Adipose tissue (tissue), 3 donors: ENCODE results near the gene NANS. TPM values are rescaled to one million over a fixed set of nuclear protein-coding genes. Genes with fewer than 3 reads are reported as not detected.
"Not testable (repeated sequence)": the region's sequence is repeated elsewhere in the genome, so short reads cannot be mapped to it uniquely, and the experiment has no call there.

Source experiments
- H3K27ac ChIP-seq: one replicate; pipeline ENCODE4 v1.5.1; 2013; ENCODE audit warnings: low read depth, low read length
- WGBS, 3 donors: extraction: QIAGEN DNeasy Blood & Tissue Kit; methylation state at CpG; one replicate each; pipeline ENCODE4 v1.1.7; 2013; 5-methylcytosine and 5-hydroxymethylcytosine counted together
- polyA plus RNA-seq, 3 donors: library from polyadenylated mRNA; stranded (reverse); fragments of 200-250 nt; gene quantifications; one replicate each; pipeline ENCODE4 v1.2.3, GENCODE V29; 2013
- donor health status: healthy with polysubstance abuse.
- donor health status: Bipolar disorder and iron deficiency.
- donor health status: healthy.

Gene NANS
- polyA plus RNA-seq, 3 donors = 44.3 to 48.5 (median 45.6) TPM

DNA sequence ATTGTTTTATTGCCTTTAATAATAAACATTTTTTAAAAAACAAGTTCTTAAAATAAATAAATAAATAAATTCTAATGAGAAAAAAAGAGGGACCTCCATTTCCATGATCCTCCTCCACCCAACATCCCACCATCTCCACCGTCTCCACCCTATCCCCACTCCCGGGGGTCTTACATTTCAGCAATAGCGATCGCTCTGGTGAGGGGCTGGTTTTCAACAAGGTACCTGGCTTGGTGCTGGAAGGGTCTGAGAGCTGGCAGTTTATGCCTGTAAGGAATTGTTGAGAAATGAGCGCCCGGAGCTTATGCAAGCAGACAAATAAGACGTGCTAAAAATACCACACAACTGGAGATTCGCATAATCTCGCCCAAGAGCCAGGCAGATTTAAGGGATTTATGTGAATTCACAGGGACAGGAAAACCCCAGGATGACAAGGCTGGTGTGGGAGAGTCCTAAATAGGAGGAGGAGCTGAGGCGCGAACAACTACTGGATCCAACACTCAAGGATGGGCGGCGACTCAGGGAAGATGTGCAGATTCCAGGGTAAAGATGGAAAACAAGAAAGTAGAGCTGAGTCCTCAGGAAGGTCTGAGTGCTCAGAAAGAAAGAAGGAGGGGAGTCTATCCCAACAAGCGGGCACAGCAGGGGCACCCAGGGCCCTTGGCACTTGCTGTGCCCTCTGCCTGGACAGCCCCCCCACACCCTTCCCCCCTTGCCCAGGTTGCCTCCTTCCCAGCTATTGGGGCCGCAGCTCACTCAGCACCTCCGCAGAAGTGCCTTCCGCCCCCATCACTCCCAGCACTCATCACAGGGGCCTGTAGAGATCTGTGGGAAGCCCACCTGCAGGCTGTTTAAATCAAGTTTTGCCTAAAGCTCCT lies 35.4 kb downstream of the NANS start:
- 55 to 79% (median 71%) methylated on average over 17 of the region's 17 CpGs for WGBS, 3 donors
- H3K27ac ChIP-seq = no peak overlapping the region

DNA sequence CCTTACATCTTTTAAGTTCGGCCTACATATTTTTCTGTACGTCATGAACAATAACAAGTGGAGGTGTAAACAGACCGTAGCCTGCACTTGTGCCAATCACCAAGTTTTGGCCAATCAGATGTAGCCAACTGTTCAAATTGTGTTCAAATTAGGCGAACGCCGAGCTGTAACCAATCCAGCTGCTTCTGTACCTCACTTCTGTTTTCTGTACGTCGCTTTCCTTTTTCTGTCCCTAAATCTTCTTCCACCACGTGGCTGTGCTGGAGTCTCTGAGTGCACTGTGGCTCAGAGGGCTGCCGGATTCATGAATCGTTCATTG lies 36.0 kb downstream of the NANS start:
- 68 to 85% (median 72%) methylated on average over 11 of the region's 11 CpGs for WGBS, 3 donors
- no peak overlapping the region for H3K27ac ChIP-seq

DNA sequence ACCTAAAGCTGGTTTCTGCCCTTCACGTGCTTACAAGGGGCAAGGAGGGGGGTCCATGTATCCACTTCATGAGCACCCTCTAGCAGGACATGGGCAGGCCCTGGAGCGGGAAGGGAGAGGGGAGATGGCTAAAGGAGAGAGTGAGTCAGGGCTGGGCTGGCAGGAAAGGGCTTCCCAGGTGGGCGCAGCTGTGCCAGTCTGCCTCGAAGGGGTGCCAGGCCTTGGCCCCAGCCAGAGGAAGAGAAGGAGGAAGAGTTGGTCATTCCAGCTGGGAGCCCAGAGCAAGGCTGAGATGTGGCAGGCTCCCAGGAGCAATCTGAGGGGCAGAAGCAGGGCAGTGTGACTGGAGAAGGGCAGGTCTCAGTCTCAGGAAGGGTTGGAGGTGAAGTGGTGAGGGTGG lies 37.8 kb downstream of the NANS start:
- no peak overlapping the region for H3K27ac ChIP-seq
- WGBS, 3 donors = 83 to 89% (median 85%) methylated on average over 4 of the region's 4 CpGs

DNA sequence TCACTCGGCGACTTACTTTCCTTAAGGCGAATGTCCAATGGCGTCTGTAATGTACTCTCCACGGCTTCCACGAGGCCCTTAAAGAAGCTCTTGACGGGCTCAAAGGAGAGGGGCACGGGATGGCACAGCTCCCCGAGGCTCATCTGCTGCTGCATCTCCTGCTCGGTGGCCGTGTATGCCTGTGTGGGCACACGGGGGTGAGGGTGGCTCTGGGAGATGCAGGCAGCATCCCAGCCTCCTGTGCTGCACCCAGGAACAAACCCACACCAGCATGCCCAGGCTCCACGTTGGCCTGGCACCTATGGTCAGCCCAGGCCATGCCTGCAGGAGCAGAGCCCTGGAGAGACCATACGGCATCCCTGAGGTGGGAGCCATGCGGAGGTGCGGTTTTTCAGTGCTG lies 38.3 kb downstream of the NANS start:
- 85 to 94% (median 92%) methylated on average over 13 to 16 of the region's 16 CpGs for WGBS, 3 donors
- no peak overlapping the region for H3K27ac ChIP-seq

DNA sequence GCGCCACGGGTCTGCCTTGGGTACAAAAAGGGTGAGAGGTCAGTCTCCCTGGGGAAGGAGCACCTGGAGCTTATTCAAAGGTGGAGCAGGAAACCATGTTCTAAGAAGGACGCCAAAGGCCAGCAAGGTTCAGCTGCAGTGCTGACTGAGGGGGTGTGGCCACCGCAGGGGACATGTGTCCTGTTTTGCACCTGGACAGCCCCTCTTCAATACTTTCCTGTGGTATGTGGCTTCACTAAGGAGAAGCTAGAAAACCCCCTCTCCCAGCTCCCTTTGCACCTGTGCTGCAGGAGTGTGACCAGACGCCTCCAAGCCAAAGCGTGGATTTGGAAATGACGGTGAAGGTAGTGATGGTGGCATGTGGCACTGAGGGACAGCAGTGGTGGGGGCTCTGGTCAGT lies 38.9 kb downstream of the NANS start:
- no peak overlapping the region for H3K27ac ChIP-seq

DNA sequence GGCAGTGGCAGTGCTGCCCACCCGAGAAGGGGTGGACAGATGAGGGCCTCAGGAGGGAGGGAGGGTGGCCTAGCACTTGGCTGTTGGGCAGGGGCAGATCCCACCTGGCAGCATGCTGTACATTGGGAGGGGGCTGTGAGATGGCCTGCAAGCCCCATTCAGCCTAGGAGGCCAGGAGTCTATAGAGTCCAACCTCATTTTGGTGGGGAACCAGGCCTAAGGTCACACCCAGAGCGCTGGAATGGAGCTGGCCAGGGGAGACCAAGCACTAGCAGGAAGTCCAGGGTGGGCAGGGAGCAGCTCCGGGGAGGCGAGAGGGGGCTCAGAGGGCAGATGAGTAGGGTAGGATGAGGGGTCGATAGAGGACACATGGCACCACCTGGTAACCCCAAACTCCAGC lies 39.6 kb downstream of the NANS start:
- 96 to 97% (median 97%) methylated on average over 5 of the region's 5 CpGs for WGBS, 3 donors
- H3K27ac ChIP-seq = no peak overlapping the region

More for the DNA sequence above, 38.9 kb downstream of the NANS start:
- 82 to 90% (median 84%) methylated on average over 7 of the region's 7 CpGs for WGBS, 3 donors

DNA sequence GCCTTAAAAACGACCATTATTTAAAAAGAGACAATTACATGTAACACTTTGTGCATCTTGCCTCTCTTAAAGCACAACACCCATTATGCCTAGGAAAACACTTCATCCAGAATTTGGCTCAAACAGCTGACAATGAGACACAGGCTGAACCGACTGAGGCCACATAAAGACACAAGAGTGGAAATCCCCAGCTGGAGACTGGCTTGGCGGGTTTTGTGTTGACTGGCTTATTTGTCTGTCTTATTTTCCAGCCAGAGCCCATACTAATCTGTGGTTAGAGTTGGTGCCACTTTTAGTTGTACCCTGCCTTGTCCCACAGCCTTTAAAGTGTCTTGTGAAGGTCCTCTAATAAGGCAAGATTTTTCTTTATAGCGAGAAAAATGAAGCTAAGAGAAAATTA lies 41.3 kb downstream of the NANS start:
- H3K27ac ChIP-seq = no peak overlapping the region
- 83 to 85% (median 84%) methylated on average over 4 of the region's 4 CpGs for WGBS, 3 donors

DNA sequence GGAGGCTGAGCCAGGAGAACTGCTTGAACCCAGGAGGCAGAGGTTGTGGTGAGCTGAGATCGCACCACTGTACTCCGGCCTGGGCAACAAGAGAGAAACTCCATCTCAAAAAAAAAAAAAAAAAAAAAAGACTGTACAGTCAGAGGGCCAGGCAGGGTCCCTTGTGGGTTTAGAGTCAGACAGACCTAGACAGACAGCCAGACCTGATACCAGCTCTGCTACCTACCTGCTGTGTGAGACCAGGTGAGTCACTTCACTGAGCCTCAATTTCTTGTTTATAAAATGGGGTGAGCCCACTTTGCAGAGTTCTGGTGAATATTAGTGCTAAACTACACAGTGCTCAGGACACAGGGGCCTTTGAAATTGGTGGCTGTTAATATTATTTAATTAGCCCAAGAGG lies 42.8 kb downstream of the NANS start:
- 96 to 98% (median 96%) methylated on average over 2 of the region's 2 CpGs for WGBS, 3 donors
- H3K27ac ChIP-seq = no peak overlapping the region

DNA sequence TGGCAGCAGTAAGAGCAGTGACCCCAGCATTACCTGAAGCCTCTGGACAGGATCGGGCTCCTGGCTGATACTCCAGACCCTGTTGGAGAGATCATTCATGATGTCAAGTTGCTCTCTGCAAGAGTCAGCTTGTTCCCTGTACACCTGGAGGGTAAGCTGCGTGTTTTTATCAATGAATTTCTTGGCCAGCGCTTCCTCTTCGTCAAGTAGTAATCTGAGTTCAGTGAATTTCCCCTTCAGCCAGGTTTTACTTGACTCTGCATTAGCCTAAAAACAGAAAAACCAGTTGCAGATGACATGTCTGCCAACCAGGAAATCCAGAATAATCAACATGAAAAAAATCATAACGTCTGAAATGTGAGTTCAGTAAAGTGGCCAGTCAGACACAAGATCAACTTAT lies 43.4 kb downstream of the NANS start:
- no peak overlapping the region for H3K27ac ChIP-seq
- 60 to 66% (median 60%) methylated on average over 5 of the region's 5 CpGs for WGBS, 3 donors

DNA sequence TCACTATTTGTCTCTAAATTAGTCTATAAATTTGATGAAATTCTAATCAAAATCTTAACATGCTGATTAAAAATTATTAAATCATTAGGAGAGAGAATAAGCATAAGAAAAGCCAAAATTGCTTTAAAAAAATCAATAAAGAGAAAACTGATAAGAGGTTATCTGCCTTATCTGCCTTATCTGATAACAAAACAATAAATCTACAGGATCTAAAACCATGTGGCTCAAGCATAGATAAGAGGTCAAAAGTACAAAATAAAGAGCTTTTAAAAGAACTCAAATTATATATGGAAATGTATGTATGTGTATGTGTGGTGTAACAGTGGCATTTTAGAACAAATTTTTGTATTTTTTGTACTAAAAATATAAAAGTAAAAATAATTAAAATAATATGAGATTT lies 43.9 kb downstream of the NANS start:
- H3K27ac ChIP-seq = no peak overlapping the region

DNA sequence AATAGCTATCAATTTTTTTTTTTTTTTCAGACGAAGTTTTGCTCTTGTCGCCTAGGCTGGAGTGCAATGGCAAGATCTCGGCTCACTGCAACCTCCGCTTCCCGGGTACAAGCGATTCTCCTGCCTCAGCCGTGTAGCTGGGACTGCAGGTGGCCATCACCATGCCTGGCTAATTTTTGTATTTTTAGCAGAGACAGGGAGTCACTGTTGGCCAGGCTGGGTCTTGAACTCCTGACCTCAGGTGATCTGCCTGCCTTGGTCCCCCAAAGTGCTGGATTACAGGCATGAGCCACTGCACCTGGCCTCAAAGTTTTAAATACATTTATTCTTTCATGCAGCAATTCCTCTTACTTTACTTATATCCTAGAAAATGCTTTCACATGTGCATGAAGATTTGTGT lies 44.9 kb downstream of the NANS start:
- no peak overlapping the region for H3K27ac ChIP-seq
- WGBS, 3 donors = 83 to 90% (median 90%) methylated on average over 7 of the region's 7 CpGs

DNA sequence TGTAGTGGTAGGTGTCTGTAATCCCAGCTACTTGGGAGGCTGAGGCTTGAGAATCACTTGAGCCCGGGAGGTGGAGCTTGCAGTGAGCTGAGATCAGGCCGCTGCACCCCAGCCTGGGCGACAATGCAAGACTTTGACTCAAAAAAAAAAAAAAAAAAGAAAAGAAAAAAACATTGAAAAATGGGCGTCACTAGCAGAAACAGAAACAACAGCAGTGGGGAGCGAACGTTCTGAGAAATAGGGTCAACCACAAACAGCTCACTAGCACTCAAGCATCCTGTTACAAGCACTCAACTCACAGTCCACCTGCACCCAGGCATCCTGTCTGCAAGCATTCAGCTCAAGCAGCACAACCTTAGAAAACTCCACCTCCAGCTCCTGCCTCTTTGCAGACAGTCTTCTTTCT lies 45.3 kb downstream of the NANS start:
- WGBS, 3 donors = 22 to 63% (median 30%) methylated on average over 6 of the region's 6 CpGs
- H3K27ac ChIP-seq = no peak overlapping the region

DNA sequence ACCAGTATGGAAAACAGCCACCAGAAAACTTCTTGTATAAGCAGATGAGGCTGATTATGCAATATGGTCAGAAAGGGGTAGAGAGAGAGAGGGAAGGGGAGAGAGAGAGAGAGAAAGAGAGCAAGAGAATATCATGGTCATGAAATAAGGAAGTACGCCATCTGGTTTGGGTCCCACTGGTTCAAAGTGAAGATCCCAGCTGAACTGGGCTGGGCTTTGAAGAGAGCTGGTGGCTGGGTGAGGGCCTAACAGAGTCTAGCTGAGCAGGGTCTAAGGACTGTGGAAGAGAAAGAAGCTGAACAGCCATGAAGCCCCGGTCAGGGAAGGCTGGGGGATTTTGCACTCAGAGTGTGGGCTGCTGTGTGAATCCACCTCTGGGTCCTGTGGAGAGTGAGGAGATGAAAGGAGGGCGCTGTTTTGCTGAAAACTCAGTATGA lies 47.9 kb downstream of the NANS start:
- WGBS, 3 donors = 62 to 86% (median 65%) methylated on average over 3 of the region's 3 CpGs
- no peak overlapping the region for H3K27ac ChIP-seq

DNA sequence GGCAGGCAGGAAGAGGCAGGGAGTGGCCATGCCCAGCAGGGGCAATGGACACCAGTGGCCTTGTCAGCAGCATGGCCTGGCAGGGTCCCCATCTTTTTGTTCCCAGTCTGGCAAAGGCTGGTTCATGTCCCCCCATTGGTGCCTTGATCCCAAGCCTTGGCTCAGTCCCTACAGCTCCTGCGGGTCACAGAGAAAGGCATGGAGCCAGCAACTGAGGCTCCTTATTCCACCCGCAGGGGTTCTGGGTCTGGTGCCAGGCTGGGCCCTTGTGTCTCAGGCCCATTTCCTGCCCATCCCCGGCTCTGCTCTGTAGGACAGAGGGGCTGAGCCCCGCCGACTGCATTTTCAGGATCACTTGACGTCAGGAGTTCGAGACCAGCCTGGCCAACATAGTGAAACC lies 48.5 kb downstream of the NANS start:
- 91 to 96% (median 93%) methylated on average over 7 of the region's 7 CpGs for WGBS, 3 donors
- no peak overlapping the region for H3K27ac ChIP-seq

DNA sequence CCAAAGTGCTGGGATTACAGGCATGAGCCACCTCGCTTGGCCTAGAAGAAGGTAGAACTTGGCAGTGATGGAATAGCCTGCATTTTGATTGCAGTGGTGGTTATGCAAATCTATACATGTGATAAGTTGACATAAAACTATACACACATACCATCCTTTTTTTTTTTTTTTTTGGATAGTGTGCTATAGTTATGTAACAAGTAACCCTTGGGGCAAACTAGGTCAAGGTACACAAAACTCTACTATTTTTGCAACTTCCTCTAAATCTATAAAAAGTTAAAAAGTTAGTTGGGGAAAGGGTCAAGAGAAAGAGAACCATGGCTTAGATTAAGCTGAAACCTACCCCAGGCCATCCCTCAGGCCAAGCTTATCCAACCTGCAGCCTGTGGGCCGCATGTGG lies 51.4 kb downstream of the NANS start:
- 81 to 96% (median 88%) methylated on average over 2 of the region's 2 CpGs for WGBS, 3 donors
- no peak overlapping the region for H3K27ac ChIP-seq

DNA sequence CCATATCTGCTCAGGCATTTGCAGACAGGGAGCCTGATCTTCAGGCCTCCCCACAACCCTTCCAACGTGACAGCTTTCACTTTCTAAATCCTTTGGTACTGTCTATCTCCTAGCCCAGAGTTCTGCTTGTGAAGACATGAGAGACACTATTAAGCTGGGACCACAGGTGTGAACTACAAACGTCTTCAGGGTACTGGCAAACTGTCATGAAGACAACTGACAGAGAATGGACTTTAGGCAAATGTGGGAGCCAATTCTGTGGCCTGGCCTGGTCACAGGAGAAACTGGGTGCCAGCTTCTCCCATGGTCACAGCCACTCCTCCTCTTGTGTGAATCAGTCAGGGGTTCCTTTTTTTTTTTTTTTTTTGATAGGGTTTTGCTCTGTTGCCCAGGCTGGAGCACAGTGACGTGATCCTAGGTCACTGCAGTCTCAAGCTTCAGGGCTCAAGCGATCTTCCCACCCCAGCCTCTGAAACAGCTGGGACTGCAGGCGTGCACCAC lies 52.0 kb downstream of the NANS start:
- WGBS, 3 donors = 58 to 89% (median 72%) methylated on average over 5 of the region's 5 CpGs
- no peak overlapping the region for H3K27ac ChIP-seq

DNA sequence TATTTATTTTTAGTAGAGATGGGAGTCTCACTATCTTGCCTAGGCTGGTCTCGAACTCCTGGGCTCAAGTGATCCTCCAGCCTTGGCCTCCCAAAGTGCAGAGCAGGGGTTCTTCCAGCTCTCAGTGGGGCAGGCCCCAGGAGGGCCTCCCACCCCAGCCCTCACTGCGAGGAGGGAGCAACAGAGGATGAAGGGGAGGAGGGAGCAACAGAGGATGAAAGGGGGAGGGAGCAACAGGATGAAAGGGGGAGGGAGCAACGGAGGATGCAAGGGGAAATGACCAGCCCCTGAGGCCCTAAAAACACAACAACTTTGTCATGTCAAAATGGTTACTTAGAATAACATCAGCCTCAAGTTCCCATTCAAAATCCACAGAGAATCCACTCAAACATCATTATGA lies 52.5 kb downstream of the NANS start:
- WGBS, 3 donors = 51 to 72% (median 52%) methylated on average over 3 of the region's 3 CpGs
- H3K27ac ChIP-seq = no peak overlapping the region

DNA sequence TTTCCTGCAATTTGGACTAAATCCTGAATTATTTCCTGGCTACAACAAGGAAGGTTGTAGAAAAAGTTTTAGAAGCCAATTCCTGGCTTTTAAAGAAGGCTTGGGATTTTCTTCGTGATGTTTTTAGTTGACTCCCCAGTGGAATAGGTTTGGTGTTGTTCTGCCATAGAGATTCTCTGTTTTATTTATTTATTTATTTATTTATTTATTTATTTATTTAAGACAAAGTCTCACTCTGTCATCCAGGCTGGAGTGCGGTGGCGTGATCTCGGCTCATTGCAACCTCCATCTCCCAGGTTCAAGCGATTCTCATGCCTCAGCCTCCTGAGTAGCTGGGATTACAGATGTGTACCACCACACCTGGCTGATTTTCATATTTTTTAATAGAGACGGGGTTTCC lies 60.6 kb downstream of the NANS start:
- H3K27ac ChIP-seq = not testable (repeated sequence)
- WGBS, 3 donors = 94 to 99% (median 94%) methylated on average over 6 of the region's 6 CpGs

DNA sequence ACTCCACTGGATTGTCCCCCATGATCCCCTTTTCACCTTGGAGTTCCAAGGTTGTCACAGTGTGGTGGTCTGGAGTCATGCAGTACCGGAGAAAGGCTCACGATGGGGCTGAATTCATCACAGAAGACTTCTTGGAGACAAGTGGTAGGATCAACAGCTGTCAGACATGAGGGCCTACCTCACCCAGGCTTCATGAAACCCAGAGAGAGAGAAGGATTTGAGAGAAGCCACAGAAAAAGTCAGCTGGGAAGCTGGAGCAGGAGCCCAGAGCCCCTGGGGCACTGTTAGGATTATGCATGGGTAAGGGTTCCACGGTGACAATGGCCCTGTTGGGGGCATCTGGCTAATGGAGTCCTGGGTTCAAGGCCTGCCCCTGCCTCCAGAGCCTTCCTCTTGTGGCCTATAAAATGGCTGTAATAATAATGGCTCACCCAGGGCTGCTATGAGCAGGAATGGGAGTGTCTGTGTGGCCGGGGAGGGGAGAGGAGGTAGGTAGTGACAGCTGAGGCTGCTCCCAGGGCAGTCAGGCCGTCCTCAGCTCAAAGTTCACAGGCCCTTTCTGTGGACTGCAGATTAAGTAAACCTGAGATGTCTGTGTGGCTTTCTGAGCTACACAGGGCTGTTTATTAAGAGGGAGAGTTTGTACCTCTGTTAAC lies 61.6 kb downstream of the NANS start:
- H3K27ac ChIP-seq = no peak overlapping the region
- WGBS, 3 donors = 50 to 58% (median 53%) methylated on average over 5 of the region's 5 CpGs
